GM12891 (cell line): Measurements from ENCODE around the gene TACC2.

Experiments used
- PAX5 ChIP-seq: IDR thresholded peaks from 2 replicates; pipeline ENCODE4 v1.6.1; 2011; ENCODE audit warnings: low read length, moderate library complexity, mild to moderate bottlenecking; ENCODE audit not compliant: insufficient read depth, severe bottlenecking
- POLR2A ChIP-seq: IDR thresholded peaks from 2 replicates; pipeline ENCODE4 v1.6.1; 2011; ENCODE audit warnings: low read depth, low read length, control low read depth
- POLR2AphosphoS5 ChIP-seq: IDR thresholded peaks from 2 replicates; pipeline ENCODE4 v1.6.1; 2011; ENCODE audit warnings: low read depth, low read length, control low read depth
- POU2F2 ChIP-seq: IDR thresholded peaks from 2 replicates; pipeline ENCODE4 v1.6.1; 2011; ENCODE audit warnings: low read depth, mild to moderate bottlenecking, control low read depth, low read length, moderate library complexity
- SPI1 ChIP-seq: IDR thresholded peaks from 2 replicates; pipeline ENCODE4 v1.6.1; 2011; ENCODE audit warnings: low read depth, low read length, control low read depth
- TAF1 ChIP-seq: IDR thresholded peaks from 2 replicates; pipeline ENCODE4 v1.6.1; 2011; ENCODE audit warnings: low read depth, low read length, control low read depth

GRCh38 chr10:122182308-122182707 is 193.3 kb downstream of the TACC2 start:
- TF ChIP-seq TAF1 (no peak), POLR2AphosphoS5 (no peak), POLR2A (no peak), SPI1 (no peak), POU2F2 (no peak), PAX5 (no peak)
